Astrocyte of the spinal cord (primary cell): Measurements from ENCODE around the gene CLN6.
A peak's percentile ranks its signal among the peaks of the same experiment; 100 is the strongest.
"Not testable (repeated sequence)": the region's sequence is repeated elsewhere in the genome, so short reads cannot be mapped to it uniquely, and the experiment has no call there.

Experiments used
- DNase-seq: peaks from one replicate; pipeline ENCODE4 v3.0.0; 2011; ENCODE audit warnings: low read depth, low spot score
- H3K4me3 ChIP-seq: 2 replicates; pipeline ENCODE4 v1.5.1; 2011; ENCODE audit warnings: low read depth, mild to moderate bottlenecking, low read length, moderate library complexity
- CTCF ChIP-seq: IDR thresholded peaks from 2 replicates; pipeline ENCODE4 v1.5.1; 2012; ENCODE audit warnings: low read depth, mild to moderate bottlenecking, low read length, inconsistent platforms
- in situ Hi-C: cut with HindIII; loops from 2 replicates; pipeline ENCODE4 v1.10.0; 2017; ENCODE audit warnings: low sequenced_read_pairs

The CLN6 gene

GRCh38 chr15:68235022-68235421, 5.5 kb upstream of the CLN6 start:
- TF ChIP-seq CTCF = no peak
- H3K4me3 ChIP-seq = no peak overlapping the region
- no peak for DNase-seq
- in situ Hi-C loops = no loop called here

GRCh38 chr15:68234520-68234919, 5.0 kb upstream of the CLN6 start:
- in situ Hi-C loops, H3K4me3 ChIP-seq, DNase-seq: not testable (repeated sequence)

GRCh38 chr15:68234060-68234459, 4.5 kb upstream of the CLN6 start:
- no peak for TF ChIP-seq CTCF
- no peak for DNase-seq
- in situ Hi-C loops = no loop called here
- no peak overlapping the region for H3K4me3 ChIP-seq

GRCh38 chr15:68232937-68233336, 3.4 kb upstream of the CLN6 start:
- TF ChIP-seq CTCF = no peak
- no peak for DNase-seq
- no peak overlapping the region for H3K4me3 ChIP-seq
- in situ Hi-C loops = no loop called here

- in situ Hi-C loops = no loop called here
- H3K4me3 ChIP-seq = no peak overlapping the region
- DNase-seq = no peak
- TF ChIP-seq CTCF = no peak
These were observed 2.9 kb upstream of the CLN6 start for GRCh38 chr15:68232449-68232848.

- TF ChIP-seq CTCF = no peak
- no peak for DNase-seq
- in situ Hi-C loops = no loop called here
These were observed 1.7 kb upstream of the CLN6 start for GRCh38 chr15:68231102-68231818.

GRCh38 chr15:68230157-68231100, 901 bp upstream of the CLN6 start:
- no peak for DNase-seq
- no peak for TF ChIP-seq CTCF
- in situ Hi-C loops = no loop called here
- H3K4me3 ChIP-seq = peak overlapping the region; percentile 69

More at GRCh38 chr15:68231102-68231818, 1.7 kb upstream of the CLN6 start:
- H3K4me3 ChIP-seq = no peak overlapping the region
